Measurements from ENCODE around the gene INHA. TPM values are rescaled to one million over a fixed set of nuclear protein-coding genes. Genes with fewer than 3 reads are reported as not detected.
A peak's percentile ranks its signal among the peaks of the same experiment; 100 is the strongest.

The INHA gene
- total RNA-seq, 3 donors from 2014 or later: 0.19 TPM; not detected in 2

DNA sequence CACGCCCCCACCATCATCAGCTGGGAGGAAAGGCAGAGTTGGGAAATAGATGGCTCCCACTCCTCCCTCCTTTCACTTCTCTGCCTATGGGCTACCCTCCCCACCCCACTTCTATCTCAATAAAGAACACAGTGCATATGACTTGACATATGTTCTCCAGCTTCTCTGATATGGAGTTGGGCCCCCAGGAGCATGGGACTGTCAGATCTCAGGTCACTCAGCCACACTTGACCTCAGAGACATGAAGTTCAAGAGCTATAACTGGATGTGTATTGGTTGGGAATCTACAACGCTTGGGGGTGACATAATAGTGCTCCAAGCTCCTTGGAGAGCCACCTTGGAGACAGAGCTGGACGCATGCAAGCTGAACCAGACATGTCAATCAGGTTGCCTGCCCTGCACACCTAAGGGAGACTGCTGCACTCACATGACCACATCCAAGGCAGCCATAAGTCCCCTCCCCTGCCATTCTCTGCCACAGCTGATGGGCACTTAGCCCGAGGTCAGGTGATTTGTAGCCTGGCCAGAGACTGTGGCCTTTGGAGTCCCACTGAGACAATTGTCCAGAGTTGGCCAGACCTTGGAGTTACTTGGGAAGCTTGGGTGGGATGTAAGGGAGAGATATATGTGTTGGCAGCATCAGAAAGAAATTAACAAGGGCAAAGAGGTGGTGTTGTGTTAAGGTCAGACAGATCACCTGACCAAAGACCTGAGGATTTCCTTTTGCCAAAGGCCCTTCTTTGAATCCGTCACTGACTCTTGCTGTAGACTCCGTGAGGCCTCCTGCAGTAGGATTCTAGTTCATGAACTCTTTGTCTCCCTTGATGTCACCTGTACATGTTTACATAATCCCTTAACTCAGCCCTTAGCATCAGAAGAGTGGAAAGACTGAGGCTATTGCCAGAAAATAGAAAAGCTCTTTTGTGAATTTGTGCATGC, 3.7 kb downstream of the INHA start:
- no peak for DNase-seq
- no peak for ATAC-seq
- TF ChIP-seq, protein P1, sequence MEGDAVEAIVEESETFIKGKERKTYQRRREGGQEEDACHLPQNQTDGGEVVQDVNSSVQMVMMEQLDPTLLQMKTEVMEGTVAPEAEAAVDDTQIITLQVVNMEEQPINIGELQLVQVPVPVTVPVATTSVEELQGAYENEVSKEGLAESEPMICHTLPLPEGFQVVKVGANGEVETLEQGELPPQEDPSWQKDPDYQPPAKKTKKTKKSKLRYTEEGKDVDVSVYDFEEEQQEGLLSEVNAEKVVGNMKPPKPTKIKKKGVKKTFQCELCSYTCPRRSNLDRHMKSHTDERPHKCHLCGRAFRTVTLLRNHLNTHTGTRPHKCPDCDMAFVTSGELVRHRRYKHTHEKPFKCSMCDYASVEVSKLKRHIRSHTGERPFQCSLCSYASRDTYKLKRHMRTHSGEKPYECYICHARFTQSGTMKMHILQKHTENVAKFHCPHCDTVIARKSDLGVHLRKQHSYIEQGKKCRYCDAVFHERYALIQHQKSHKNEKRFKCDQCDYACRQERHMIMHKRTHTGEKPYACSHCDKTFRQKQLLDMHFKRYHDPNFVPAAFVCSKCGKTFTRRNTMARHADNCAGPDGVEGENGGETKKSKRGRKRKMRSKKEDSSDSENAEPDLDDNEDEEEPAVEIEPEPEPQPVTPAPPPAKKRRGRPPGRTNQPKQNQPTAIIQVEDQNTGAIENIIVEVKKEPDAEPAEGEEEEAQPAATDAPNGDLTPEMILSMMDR (IDR thresholded peaks at IDR 0.05): no peak
- H3K4me1 ChIP-seq (ENCODE audit: low read depth): peaks cover 6% of the 10 kb centered on the region
- H3K4me3 ChIP-seq: no peak overlapping the region
- no peaks in the 10 kb centered on the region for H3K9me3 ChIP-seq
- no peaks in the 10 kb centered on the region for H3K36me3 ChIP-seq (ENCODE audit: low read depth)
- intact Hi-C loops (cut with DNase I, micrococcal nuclease): no loop called here

DNA sequence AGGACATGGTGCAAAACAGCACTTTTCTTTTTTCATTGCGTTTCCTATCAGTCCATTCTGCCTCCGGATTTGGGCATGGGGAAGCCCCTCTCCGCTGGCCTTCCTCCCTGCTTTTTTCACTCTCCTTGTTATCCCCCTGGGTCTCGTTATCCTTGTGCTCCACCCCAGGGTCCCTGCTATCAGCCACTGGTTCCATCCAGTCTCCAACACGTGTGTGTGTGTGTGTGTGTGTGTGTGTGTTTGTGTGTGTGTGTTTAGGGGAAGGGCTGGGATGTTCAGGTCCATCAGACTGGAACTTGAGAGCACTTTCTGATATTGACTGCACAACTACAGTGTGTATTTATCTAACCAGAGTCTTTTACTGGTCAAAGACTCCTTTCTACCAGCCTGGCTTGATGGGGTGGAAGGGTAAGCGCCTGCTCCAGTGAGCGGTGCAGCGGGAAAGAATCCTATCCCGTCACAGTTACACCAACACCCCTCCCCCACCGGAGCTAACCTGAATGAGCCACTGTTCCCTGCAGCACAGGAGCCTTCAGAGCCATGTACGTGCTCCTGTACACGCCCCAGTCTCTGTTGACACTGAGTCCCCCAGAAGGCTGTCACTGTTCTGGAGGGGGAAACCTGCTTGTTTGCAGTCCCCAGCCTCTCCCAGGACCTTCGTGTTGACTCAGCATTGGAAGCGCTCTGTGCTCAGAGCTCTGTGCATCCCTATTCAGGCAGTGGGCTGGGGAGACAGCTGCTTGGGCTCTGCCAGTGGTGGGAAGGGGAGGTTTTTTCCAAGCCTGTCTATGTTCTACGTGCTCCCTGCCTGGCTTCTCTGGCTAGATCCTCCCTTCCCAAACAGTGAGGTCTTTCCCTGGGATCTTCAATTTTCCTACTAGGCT, 4.6 kb downstream of the INHA start:
- DNase-seq (no peak), ATAC-seq (peak; percentile 36)
- no peaks in the 10 kb centered on the region for H3K9me3 ChIP-seq
- intact Hi-C loops (cut with DNase I, micrococcal nuclease): no loop called here
- TF ChIP-seq, protein P1 (IDR thresholded peaks at IDR 0.05): no peak
- H3K4me3 ChIP-seq: no peak overlapping the region
- no peaks in the 10 kb centered on the region for H3K36me3 ChIP-seq (ENCODE audit: low read depth)
- no peaks in the 10 kb centered on the region for H3K4me1 ChIP-seq (ENCODE audit: low read depth)

DNA sequence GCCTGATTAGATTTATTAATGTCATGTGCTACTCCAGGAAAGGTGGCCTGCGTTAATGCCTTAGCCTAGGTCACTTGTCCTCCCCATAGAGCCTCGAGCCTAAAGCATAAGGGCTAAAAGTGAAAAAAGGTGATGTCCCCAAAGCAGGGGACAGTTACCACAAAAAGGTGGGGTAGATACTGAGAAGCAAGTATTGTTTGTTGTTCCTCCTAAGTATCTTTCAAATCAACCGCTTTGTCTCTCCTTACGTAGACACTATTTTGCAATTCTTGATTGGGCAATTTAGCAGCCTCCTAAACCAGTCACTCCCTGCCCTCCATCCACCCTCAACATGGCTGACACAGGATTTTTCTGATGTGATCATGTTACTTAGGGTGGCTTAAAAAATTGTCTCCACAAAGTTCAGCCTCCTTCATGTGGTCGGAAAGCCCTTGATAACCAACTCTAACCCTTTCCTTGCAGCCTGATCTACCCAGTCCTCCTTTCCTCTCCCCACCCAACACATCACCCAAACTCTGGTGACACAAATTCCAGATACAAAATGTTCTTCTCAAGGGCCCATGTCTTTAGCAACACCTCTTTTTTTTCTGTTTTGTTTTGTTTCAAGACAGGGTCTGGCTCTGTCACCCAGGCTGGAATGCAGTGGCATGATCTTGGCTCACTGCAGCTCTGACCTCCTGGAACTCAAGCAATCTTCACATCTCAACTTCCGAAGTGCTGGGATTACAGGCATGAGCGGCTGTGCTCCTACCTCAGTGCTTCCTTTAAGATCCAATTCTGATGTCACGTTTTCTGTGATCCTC, 6.9 kb downstream of the INHA start:
- H3K4me1 ChIP-seq (ENCODE audit: low read depth): no peaks in the 10 kb centered on the region
- DNase-seq (no peak), ATAC-seq (no peak)
- no peaks in the 10 kb centered on the region for H3K9me3 ChIP-seq
- H3K36me3 ChIP-seq (ENCODE audit: low read depth): no peaks in the 10 kb centered on the region
- no peak overlapping the region for H3K4me3 ChIP-seq
- intact Hi-C loops (cut with DNase I, micrococcal nuclease): no loop called here
- TF ChIP-seq, protein P1 (IDR thresholded peaks at IDR 0.05): no peak

DNA sequence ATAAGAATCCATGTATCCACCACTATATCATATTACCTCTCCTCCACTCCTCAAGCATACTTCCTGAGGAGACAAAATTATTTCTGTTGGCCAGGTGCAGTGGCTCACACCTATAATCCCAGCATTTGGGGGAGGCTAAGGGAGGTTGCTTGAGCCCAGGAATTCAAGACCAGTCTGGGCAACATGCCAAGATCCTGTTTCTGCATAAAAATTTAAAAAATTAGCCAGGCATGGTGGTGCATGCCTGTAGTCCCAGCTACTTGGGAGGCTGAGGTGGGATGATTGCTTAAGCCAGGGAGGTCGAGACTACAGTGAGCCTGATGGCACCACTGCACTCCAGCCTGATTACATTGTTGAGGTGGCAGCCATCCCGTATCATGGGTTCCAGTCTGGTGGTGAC, 9.2 kb downstream of the INHA start:
- ATAC-seq: no peak
- H3K36me3 ChIP-seq (ENCODE audit: low read depth): no peaks in the 10 kb centered on the region
- TF ChIP-seq, protein P1 (IDR thresholded peaks at IDR 0.05): no peak
- H3K9me3 ChIP-seq: no peaks in the 10 kb centered on the region
- no peaks in the 10 kb centered on the region for H3K4me1 ChIP-seq (ENCODE audit: low read depth)
- intact Hi-C loops (cut with DNase I, micrococcal nuclease): no loop called here
- DNase-seq: no peak
- H3K4me3 ChIP-seq: no peak overlapping the region

DNA sequence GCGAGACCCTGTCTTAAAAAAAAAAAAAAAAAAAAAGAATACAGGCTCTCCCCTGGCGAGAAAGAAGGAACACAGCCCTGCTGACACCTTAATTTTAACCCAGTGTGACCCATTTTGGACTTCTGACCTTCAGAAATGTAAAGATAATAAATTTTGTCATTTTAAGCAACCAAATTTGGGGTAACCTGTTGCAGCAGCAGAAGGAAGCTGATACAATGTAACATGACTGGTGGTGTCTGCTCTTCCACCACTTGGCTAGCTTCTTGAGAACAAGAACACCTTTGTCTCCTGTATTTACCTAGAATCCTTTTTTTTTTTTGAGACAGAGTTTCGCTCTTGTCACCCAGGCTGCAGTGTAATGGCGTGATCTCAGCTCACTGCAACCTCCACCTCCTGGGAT, 19.0 kb downstream of the INHA start:
- ATAC-seq (no peak), DNase-seq (no peak)
- no peaks in the 10 kb centered on the region for H3K4me1 ChIP-seq (ENCODE audit: low read depth)
- no peaks in the 10 kb centered on the region for H3K9me3 ChIP-seq
- H3K4me3 ChIP-seq: no peak overlapping the region
- H3K36me3 ChIP-seq (ENCODE audit: low read depth): no peaks in the 10 kb centered on the region
- TF ChIP-seq, protein P1 (IDR thresholded peaks at IDR 0.05): no peak
- intact Hi-C loops (cut with DNase I, micrococcal nuclease): no loop called here

Data from mucosa of descending colon (tissue), 3 donors.